HG03045 (cell line): ENCODE measurements around the gene TMEM117.

Experiments
- ATAC-seq: cut with Tn5 transposase; IDR thresholded peaks from one replicate; pipeline ENCODE4 v1.9.1; 2021; ENCODE audit warnings: mild to moderate bottlenecking, moderate library complexity; ENCODE audit not compliant: unreplicated experiment

TMEM117 gene

GRCh38 chr12:44436756-44437155 is 600.9 kb downstream of the TMEM117 start:
- ATAC-seq: no peak
